Body of pancreas (tissue), 4 donors: ENCODE measurements around the gene HOXC12.

Source experiments
- CTCF ChIP-seq, 7 experiments: fragments of 450-650 bp in 4 of 7; fragments of 200-600 bp in 3 of 7; sonication (generic) in 3 of 7; IDR thresholded peaks; one replicate each; pipeline ENCODE4 v1.5.1; 2016 to 2019; ENCODE audit warnings: antibody characterized with exemption in 7 of 7
- POLR2A ChIP-seq, 3 donors: fragments of 450-650 bp; IDR thresholded peaks; one replicate each; pipeline ENCODE4 v1.6.1; 2016; ENCODE audit warnings: antibody characterized with exemption in 3 of 3, mild to moderate bottlenecking in 2 of 3

- TF ChIP-seq CTCF (IDR thresholded peaks at IDR 0.05) (no peak), POLR2A (IDR thresholded peaks at IDR 0.05) (no peak)
These were observed 28.2 kb downstream of the HOXC12 start for GRCh38 chr12:53982648-53983567.
